WTC11 (cell line): Measurements from ENCODE around the gene ASB3. TPM values are rescaled to one million over a fixed set of nuclear protein-coding genes. Genes with fewer than 3 reads are reported as not detected.

Source experiments
- ATAC-seq: fragments of 200-7000 bp; cut with Tn5 transposase; 2 replicates; pipeline ENCODE4 v1.10.0; 2021; ENCODE audit warnings: mild to moderate bottlenecking, moderate library complexity
- Bru-seq: library from RNA; stranded (reverse); fragments of 400-500 nt; gene quantifications from one replicate; lab custom pipeline; 2021; lab: Mats Ljungman, UMichigan
- CTCF ChIA-PET: fragments of 300-600 bp; sonication (Branson Sonifier 250); formaldehyde crosslinking; loops from one replicate; lab custom pipeline; 2021; ENCODE audit warnings: antibody characterized with exemption; lab: Charles Lee
- POLR2A ChIA-PET: fragments of 350-600 bp; sonication (Branson Sonifier 250); formaldehyde crosslinking; loops from one replicate; lab custom pipeline; 2021; ENCODE audit warnings: antibody characterized with exemption; lab: Charles Lee
- DNase-seq: peaks from one replicate; pipeline ENCODE4 v3.0.0; 2021; ENCODE audit warnings: low spot score
- H3K27ac Mint-ChIP-seq: 2 replicates; pipeline ENCODE4 v1.8.0; 2021; ENCODE audit warnings: mixed read lengths
- H3K27me3 Mint-ChIP-seq: 2 replicates; pipeline ENCODE4 v1.8.0; 2021; ENCODE audit warnings: low read depth, mild to moderate bottlenecking, moderate library complexity, mixed read lengths
- H3K36me3 Mint-ChIP-seq: 2 replicates; pipeline ENCODE4 v1.8.0; 2021; ENCODE audit warnings: mixed read lengths
- H3K4me1 Mint-ChIP-seq: 2 replicates; pipeline ENCODE4 v1.8.0; 2022; ENCODE audit warnings: mixed read lengths
- H3K4me3 Mint-ChIP-seq: 2 replicates; pipeline ENCODE4 v1.8.0; 2021; ENCODE audit warnings: mild to moderate bottlenecking, moderate library complexity, mixed read lengths
- H3K9me3 Mint-ChIP-seq: 2 replicates; pipeline ENCODE4 v1.8.0; 2021; ENCODE audit warnings: mixed read lengths
- CREB1 ChIP-seq: sonication (generic); formaldehyde crosslinking; IDR thresholded peaks from 2 replicates; pipeline ENCODE4 v1.8.0; 2023; ENCODE audit warnings: mild to moderate bottlenecking, missing genetic modification reagents
- E2F5 ChIP-seq: sonication (generic); formaldehyde crosslinking; IDR thresholded peaks from 2 replicates; pipeline ENCODE4 v1.8.1; 2022; ENCODE audit warnings: mild to moderate bottlenecking, moderate library complexity, missing genetic modification reagents
- FOXJ3 ChIP-seq: sonication (generic); formaldehyde crosslinking; IDR thresholded peaks from 2 replicates; pipeline ENCODE4 v1.9.0; 2021; ENCODE audit warnings: missing genetic modification reagents, mild to moderate bottlenecking, borderline replicate concordance
- HMGA2 ChIP-seq: fragments of 250-450 bp; sonication (Bioruptor Pico); IDR thresholded peaks from 2 replicates; pipeline ENCODE4 v1.4.0; 2021; ENCODE audit warnings: mild to moderate bottlenecking, moderate library complexity
- IRF1 ChIP-seq: sonication (generic); formaldehyde crosslinking; IDR thresholded peaks from 2 replicates; pipeline ENCODE4 v1.8.0; 2023; ENCODE audit warnings: missing genetic modification reagents
- IRF2 ChIP-seq: sonication (generic); formaldehyde crosslinking; IDR thresholded peaks from 2 replicates; pipeline ENCODE4 v1.8.0; 2022; ENCODE audit warnings: low read depth, missing genetic modification reagents, borderline replicate concordance
- KAT7 ChIP-seq: sonication (generic); formaldehyde crosslinking; IDR thresholded peaks from 2 replicates; pipeline ENCODE4 v1.8.1; 2023; ENCODE audit warnings: missing genetic modification reagents, mild to moderate bottlenecking, borderline replicate concordance
- NR1H2 ChIP-seq: sonication (generic); formaldehyde crosslinking; IDR thresholded peaks from 2 replicates; pipeline ENCODE4 v1.9.0; 2021; ENCODE audit warnings: mild to moderate bottlenecking, moderate library complexity, missing genetic modification reagents
- NR3C1 ChIP-seq: sonication (generic); formaldehyde crosslinking; conservative IDR thresholded peaks from 2 replicates; pipeline ENCODE4 v1.8.1; 2023; ENCODE audit warnings: low read depth, mild to moderate bottlenecking, missing genetic modification reagents
- PRDM15 ChIP-seq: sonication (generic); formaldehyde crosslinking; IDR thresholded peaks from 2 replicates; pipeline ENCODE4 v1.8.0; 2022; ENCODE audit warnings: missing genetic modification reagents
- RELA ChIP-seq: sonication (generic); formaldehyde crosslinking; IDR thresholded peaks from 2 replicates; pipeline ENCODE4 v1.8.1; 2022; ENCODE audit warnings: missing genetic modification reagents, mild to moderate bottlenecking, borderline replicate concordance
- SMAD3 ChIP-seq: sonication (generic); formaldehyde crosslinking; IDR thresholded peaks from 2 replicates; pipeline ENCODE4 v1.8.0; 2022; ENCODE audit warnings: missing genetic modification reagents, mild to moderate bottlenecking, borderline replicate concordance
- SOX15 ChIP-seq: fragments of 250-450 bp; sonication (Bioruptor Pico); IDR thresholded peaks from 2 replicates; pipeline ENCODE4 v1.9.0; 2021; ENCODE audit warnings: mild to moderate bottlenecking
- SP1 ChIP-seq: sonication (generic); formaldehyde crosslinking; conservative IDR thresholded peaks from 2 replicates; pipeline ENCODE4 v1.8.1; 2022; ENCODE audit warnings: missing genetic modification reagents
- ZNF121 ChIP-seq: sonication (generic); formaldehyde crosslinking; IDR thresholded peaks from 2 replicates; pipeline ENCODE4 v1.8.0; 2023; ENCODE audit warnings: missing genetic modification reagents
- ZNF138 ChIP-seq: sonication (generic); formaldehyde crosslinking; conservative IDR thresholded peaks from 2 replicates; pipeline ENCODE4 v1.8.1; 2022; ENCODE audit warnings: mild to moderate bottlenecking, moderate library complexity, missing genetic modification reagents
- ZNF263 ChIP-seq: sonication (generic); formaldehyde crosslinking; IDR thresholded peaks from 2 replicates; pipeline ENCODE4 v1.8.1; 2022; ENCODE audit warnings: low read depth, mild to moderate bottlenecking, moderate library complexity, missing genetic modification reagents
- ZNF317 ChIP-seq: sonication (generic); formaldehyde crosslinking; IDR thresholded peaks from 2 replicates; pipeline ENCODE4 v1.8.1; 2023; ENCODE audit warnings: low read depth, mild to moderate bottlenecking, moderate library complexity, missing genetic modification reagents, borderline replicate concordance
- ZNF423 ChIP-seq: fragments of 250-450 bp; sonication (Bioruptor Pico); IDR thresholded peaks from 2 replicates; pipeline ENCODE4 v2.1.2; 2022; ENCODE audit warnings: mild to moderate bottlenecking, moderate library complexity
- ZNF425 ChIP-seq: fragments of 250-450 bp; sonication (Bioruptor Pico); conservative IDR thresholded peaks from 2 replicates; pipeline ENCODE4 v1.9.0; 2021; ENCODE audit warnings: mild to moderate bottlenecking
- long read RNA-seq, 3 experiments: library from RNA in 1 of 3; library from capped mRNA in 1 of 3; library from polyadenylated mRNA in 1 of 3; unstranded in 2 of 3; stranded (forward) in 1 of 3; transcript quantifications; one replicate each; pipeline ENCODE4 v2.0.0, GENCODE V29; 2021
- total RNA-seq: library from RNA; stranded (reverse); gene quantifications from 3 replicates; pipeline ENCODE4 v1.2.3, GENCODE V29; 2021
- TF ChIP-seq, protein P1 (sequence below): sonication (generic); formaldehyde crosslinking; conservative IDR thresholded peaks from 2 replicates; pipeline ENCODE4 v1.8.1; 2022; ENCODE audit warnings: mild to moderate bottlenecking, missing genetic modification reagents
- TF ChIP-seq, protein P2 (sequence below): sonication (generic); formaldehyde crosslinking; IDR thresholded peaks from 2 replicates; pipeline ENCODE4 v1.8.1; 2022; ENCODE audit warnings: mild to moderate bottlenecking, missing genetic modification reagents, moderate library complexity, borderline replicate concordance

The ASB3 gene, protein sequence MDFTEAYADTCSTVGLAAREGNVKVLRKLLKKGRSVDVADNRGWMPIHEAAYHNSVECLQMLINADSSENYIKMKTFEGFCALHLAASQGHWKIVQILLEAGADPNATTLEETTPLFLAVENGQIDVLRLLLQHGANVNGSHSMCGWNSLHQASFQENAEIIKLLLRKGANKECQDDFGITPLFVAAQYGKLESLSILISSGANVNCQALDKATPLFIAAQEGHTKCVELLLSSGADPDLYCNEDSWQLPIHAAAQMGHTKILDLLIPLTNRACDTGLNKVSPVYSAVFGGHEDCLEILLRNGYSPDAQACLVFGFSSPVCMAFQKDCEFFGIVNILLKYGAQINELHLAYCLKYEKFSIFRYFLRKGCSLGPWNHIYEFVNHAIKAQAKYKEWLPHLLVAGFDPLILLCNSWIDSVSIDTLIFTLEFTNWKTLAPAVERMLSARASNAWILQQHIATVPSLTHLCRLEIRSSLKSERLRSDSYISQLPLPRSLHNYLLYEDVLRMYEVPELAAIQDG
- total RNA-seq: 26.9 to 30.2 TPM (median 30.0 TPM) in 3 replicates
- Bru-seq, nascent RNA: percentile 93 among the genes with signal in this experiment
- long read RNA-seq, experiment 1, transcript ASB3-202 (9 exons, 1,734 nt): minor isoform, 11 of 143 reads
- long read RNA-seq, experiment 1, transcript ASB3-201 (10 exons, 2,214 nt): major isoform, 86 of 143 reads
- long read RNA-seq, experiment 1, partial matches to known transcripts: 14 of 143 reads
- long read RNA-seq, experiment 1, other reads (novel, unspliced or antisense): 32 of 143 reads
- long read RNA-seq, experiment 2, transcript ASB3-201 (10 exons, 2,214 nt): major isoform, 7 of 30 reads
- long read RNA-seq, experiment 2, partial matches to known transcripts: 7 of 30 reads
- long read RNA-seq, experiment 2, other reads (novel, unspliced or antisense): 16 of 30 reads
- long read RNA-seq, experiment 3, transcript ASB3-201 (10 exons, 2,214 nt): major isoform, 31 of 63 reads
- long read RNA-seq, experiment 3, partial matches to known transcripts: 2 of 63 reads
- long read RNA-seq, experiment 3, other reads (novel, unspliced or antisense): 26 of 63 reads

- peak; percentile 93 for ATAC-seq
- H3K27ac Mint-ChIP-seq: peak within 1 kb of the TSS; percentile 99
- peak within 1 kb of the TSS; percentile 98 for H3K4me3 Mint-ChIP-seq
- peaks cover 44% of the 10 kb centered on the region for H3K4me1 Mint-ChIP-seq
- H3K27me3 Mint-ChIP-seq: no peaks in the 10 kb centered on the region
- POLR2A ChIA-PET: interaction anchor here (1.5 to 1.6 kb wide), 2 partner anchors 11 to 19 kb away, joined by 5 to 11 read pairs; partner anchors contain the start of gene CHAC2
- H3K36me3 Mint-ChIP-seq: 0 out of 2 replicates have a peak, but pooled peaks cover 3% of the 10 kb centered on the region
- CTCF ChIA-PET: no interaction called here
- DNase-seq: peak; percentile 92
- no peaks in the 10 kb centered on the region for H3K9me3 Mint-ChIP-seq
- no peak for TF ChIP-seq PRDM15 (CRISPR knock-in tag)
- no peak for TF ChIP-seq ZNF263 (CRISPR knock-in tag)
- TF ChIP-seq SMAD3: 0 out of 2 replicates have a peak, but pooled peaks have one; percentile 38
- TF ChIP-seq KAT7 (CRISPR knock-in tag): no peak
- peak; percentile 85; the same call in 1 of the 2 replicates for TF ChIP-seq E2F5
- TF ChIP-seq NR1H2 (CRISPR knock-in tag): no peak
- TF ChIP-seq FOXJ3 (CRISPR knock-in tag): no peak
- peak; percentile 26; the same call in 1 of the 2 replicates for TF ChIP-seq CREB1 (CRISPR knock-in tag)
- no peak for TF ChIP-seq NR3C1 (CRISPR knock-in tag)
- no peak for TF ChIP-seq HMGA2 (CRISPR knock-in tag)
- no peak for TF ChIP-seq ZNF121
- no peak for TF ChIP-seq ZNF138 (CRISPR knock-in tag)
- 0 out of 2 replicates have a peak, but pooled peaks have one; percentile 38 for TF ChIP-seq ZNF317 (CRISPR knock-in tag)
- TF ChIP-seq ZNF425: no peak
- no peak for TF ChIP-seq ZNF423 (CRISPR knock-in tag)
- TF ChIP-seq RELA (CRISPR knock-in tag): no peak
- TF ChIP-seq, protein P1, sequence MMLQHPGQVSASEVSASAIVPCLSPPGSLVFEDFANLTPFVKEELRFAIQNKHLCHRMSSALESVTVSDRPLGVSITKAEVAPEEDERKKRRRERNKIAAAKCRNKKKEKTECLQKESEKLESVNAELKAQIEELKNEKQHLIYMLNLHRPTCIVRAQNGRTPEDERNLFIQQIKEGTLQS (CRISPR knock-in tag): no peak
- TF ChIP-seq, protein P2, sequence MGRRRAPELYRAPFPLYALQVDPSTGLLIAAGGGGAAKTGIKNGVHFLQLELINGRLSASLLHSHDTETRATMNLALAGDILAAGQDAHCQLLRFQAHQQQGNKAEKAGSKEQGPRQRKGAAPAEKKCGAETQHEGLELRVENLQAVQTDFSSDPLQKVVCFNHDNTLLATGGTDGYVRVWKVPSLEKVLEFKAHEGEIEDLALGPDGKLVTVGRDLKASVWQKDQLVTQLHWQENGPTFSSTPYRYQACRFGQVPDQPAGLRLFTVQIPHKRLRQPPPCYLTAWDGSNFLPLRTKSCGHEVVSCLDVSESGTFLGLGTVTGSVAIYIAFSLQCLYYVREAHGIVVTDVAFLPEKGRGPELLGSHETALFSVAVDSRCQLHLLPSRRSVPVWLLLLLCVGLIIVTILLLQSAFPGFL: no peak
- TF ChIP-seq SP1 (CRISPR knock-in tag): peak; percentile 92
- no peak for TF ChIP-seq SOX15 (CRISPR knock-in tag)
- no peak for TF ChIP-seq IRF2 (CRISPR knock-in tag)
- no peak for TF ChIP-seq IRF1
These were observed at the start of gene ASB3, which contains the start of gene ERLEC1 for GRCh38 chr2:53786705-53787613. TSS of gene ASB3 (minus strand) at chr2:53786953. CDS start at chr2:53765572, 21,381 bp downstream. TSS of gene ERLEC1 (plus strand) at chr2:53787044. CDS start at chr2:53787211, 167 bp downstream.
